ENCODE data around the gene UBE2U.
"Not testable (repeated sequence)": the region's sequence is repeated elsewhere in the genome, so short reads cannot be mapped to it uniquely, and the experiment has no call there.

UBE2U gene

GRCh38 chr1:64240206-64240605 is 36.8 kb downstream of the UBE2U start:
- DNase-seq (ENCODE audit: low read depth, low spot score), result no peak

GRCh38 chr1:64241069-64241468 is 37.6 kb downstream of the UBE2U start:
- no peak for DNase-seq (ENCODE audit: low read depth, low spot score)

GRCh38 chr1:64242895-64243756 is 39.7 kb downstream of the UBE2U start:
- no peak for DNase-seq (ENCODE audit: low read depth, low spot score)

GRCh38 chr1:64243757-64244080 is 40.3 kb downstream of the UBE2U start:
- no peak for DNase-seq (ENCODE audit: low read depth, low spot score)

GRCh38 chr1:64245495-64245894 is 42.1 kb downstream of the UBE2U start:
- DNase-seq (ENCODE audit: low read depth, low spot score), result no peak

- no peak for DNase-seq (ENCODE audit: low read depth, low spot score)
These were observed 43.0 kb downstream of the UBE2U start for GRCh38 chr1:64246294-64246917.

- no peak for DNase-seq (ENCODE audit: low read depth, low spot score)
These were observed 44.6 kb downstream of the UBE2U start for GRCh38 chr1:64248065-64248464.

GRCh38 chr1:64250472-64250871 is 47.0 kb downstream of the UBE2U start:
- DNase-seq (ENCODE audit: low read depth, low spot score), result not testable (repeated sequence)

GRCh38 chr1:64251971-64252370 is 48.5 kb downstream of the UBE2U start:
- no peak for DNase-seq (ENCODE audit: low read depth, low spot score)

- not testable (repeated sequence) for DNase-seq (ENCODE audit: low read depth, low spot score)
These were observed 53.8 kb downstream of the UBE2U start for GRCh38 chr1:64257233-64257632.

- DNase-seq (ENCODE audit: low read depth, low spot score), result not testable (repeated sequence)
These were observed 55.0 kb downstream of the UBE2U start for GRCh38 chr1:64258444-64258843.

- DNase-seq (ENCODE audit: low read depth, low spot score), result no peak
These were observed 59.9 kb downstream of the UBE2U start for GRCh38 chr1:64263335-64263734.

GRCh38 chr1:64263856-64264255 is 60.4 kb downstream of the UBE2U start:
- DNase-seq (ENCODE audit: low read depth, low spot score), result no peak

- no peak for DNase-seq (ENCODE audit: low read depth, low spot score)
These were observed 61.7 kb downstream of the UBE2U start for GRCh38 chr1:64265141-64265540.

- no peak for DNase-seq (ENCODE audit: low read depth, low spot score)
These were observed 63.6 kb downstream of the UBE2U start for GRCh38 chr1:64266991-64267390.

GRCh38 chr1:64268653-64269557 is 65.5 kb downstream of the UBE2U start:
- DNase-seq (ENCODE audit: low read depth, low spot score), result peak; percentile 70

- DNase-seq (ENCODE audit: low read depth, low spot score), result no peak
These were observed 66.1 kb downstream of the UBE2U start for GRCh38 chr1:64269558-64269884.

- DNase-seq (ENCODE audit: low read depth, low spot score), result no peak
These were observed 76.6 kb downstream of the UBE2U start for GRCh38 chr1:64280001-64280400.

- no peak for DNase-seq (ENCODE audit: low read depth, low spot score)
These were observed 78.9 kb downstream of the UBE2U start for GRCh38 chr1:64282351-64282750.

GRCh38 chr1:64287071-64287470 is 83.6 kb downstream of the UBE2U start:
- no peak for DNase-seq (ENCODE audit: low read depth, low spot score)

- DNase-seq (ENCODE audit: low read depth, low spot score), result no peak
These were observed 87.0 kb downstream of the UBE2U start for GRCh38 chr1:64290420-64290819.

GRCh38 chr1:64291931-64292330 is 88.5 kb downstream of the UBE2U start:
- DNase-seq (ENCODE audit: low read depth, low spot score), result no peak
